ENCODE results near the gene ANKRD50.

ANKRD50 gene

GRCh38 chr4:124635331-124635730 is 77.2 kb downstream of the ANKRD50 start:
- no peak for DNase-seq (ENCODE audit: low spot score)

DNA sequence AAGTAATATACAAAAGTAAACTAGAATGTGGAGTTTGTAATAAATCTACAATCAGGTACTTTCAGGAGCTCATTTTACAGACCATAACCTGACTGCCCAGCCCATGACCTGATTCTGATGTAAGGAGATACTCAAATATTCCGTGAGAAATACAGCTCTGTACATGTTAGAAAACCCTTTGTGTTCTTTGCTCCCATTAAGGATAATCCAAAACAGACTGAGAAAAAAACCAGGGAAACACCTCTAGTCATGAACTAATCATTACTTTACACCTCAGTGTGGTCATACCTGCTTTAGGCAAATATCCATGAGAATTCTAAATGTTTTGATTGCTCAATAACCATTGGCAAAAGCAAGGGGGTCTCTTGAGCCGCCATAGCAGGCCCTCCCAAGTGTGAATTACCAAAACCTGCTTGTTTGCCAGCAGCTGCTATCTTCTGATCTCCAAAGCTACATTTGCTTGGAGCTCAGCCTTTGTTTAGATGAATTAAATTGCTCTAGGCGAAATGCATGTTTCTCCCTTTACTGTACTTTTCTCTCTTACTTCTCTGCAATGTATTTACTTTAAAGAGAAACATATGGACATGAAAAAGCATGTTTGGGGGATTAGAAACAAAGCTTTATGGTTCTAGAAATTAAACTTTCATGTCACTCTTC is 79.1 kb downstream of the ANKRD50 start:
- no peak for DNase-seq (ENCODE audit: low spot score)

DNA sequence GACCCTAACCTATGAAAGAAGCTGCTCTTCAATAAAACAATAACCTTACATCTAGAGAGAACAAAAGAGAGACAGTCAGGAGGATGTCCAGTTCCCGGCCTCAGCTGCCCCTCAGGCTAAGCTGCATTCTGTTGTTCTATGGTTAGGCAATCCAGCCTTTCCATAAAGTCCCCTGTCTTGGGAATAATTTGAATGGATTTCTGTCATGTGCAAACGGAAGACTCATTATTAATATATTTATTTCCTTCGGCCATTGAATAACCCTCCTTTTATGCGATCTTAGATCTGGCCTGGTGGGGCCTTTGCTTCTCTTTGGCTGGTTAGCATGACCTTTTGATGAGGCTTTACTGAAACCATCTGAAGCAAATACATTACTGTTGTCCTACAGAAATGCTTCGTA is 80.1 kb downstream of the ANKRD50 start:
- DNase-seq (ENCODE audit: low spot score): no peak

DNA sequence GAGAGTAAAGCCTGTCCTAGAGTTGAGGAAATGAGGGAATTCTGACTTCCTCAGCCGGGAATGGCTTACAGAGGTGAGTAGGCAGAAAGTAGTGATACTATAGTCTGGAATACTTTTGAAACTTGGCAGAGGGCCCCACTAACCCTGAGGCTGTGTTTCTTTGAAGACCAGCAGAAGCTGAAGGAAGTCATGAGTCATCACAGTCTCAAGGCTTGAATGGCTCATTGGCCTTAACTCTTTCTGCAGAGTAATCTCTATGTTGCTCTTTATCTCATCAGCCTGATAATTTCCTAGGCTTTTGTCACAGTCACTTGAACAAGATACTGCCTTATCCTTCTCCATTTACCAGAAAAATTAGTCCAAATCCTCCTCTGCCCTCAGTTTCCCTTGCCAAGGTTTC is 80.8 kb downstream of the ANKRD50 start:
- no peak for DNase-seq (ENCODE audit: low spot score)

DNA sequence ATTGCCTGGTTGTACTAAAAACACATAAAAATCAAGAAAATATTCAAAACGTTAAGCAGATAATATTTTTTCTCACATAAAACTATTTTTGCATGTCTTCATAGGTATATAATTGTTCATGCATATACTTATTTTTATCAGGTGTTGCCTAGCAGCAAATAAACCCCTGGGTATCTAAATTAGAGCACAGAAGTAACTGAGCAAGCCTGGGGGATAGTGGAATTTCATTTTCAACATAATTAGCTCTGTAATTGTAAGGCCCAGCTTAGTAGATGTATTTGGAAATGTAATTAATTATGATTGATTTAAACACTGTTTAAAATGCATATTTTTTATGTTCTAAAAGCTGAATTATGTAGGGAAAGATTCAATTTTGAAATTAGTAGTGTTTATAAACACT is 82.9 kb downstream of the ANKRD50 start:
- DNase-seq (ENCODE audit: low spot score): no peak

Data from cerebellar cortex (tissue), 1 donor.